NOMO-1 treated with dmso at 0.1 percent for 144 hours (cell line): ENCODE data around the gene RASGRP1.

Source experiments
- DNase-seq: peaks from one replicate; lab custom pipeline; 2025; ENCODE audit not compliant: unreplicated experiment; lab: John Stamatoyannopoulos, UW

The RASGRP1 gene

DNA sequence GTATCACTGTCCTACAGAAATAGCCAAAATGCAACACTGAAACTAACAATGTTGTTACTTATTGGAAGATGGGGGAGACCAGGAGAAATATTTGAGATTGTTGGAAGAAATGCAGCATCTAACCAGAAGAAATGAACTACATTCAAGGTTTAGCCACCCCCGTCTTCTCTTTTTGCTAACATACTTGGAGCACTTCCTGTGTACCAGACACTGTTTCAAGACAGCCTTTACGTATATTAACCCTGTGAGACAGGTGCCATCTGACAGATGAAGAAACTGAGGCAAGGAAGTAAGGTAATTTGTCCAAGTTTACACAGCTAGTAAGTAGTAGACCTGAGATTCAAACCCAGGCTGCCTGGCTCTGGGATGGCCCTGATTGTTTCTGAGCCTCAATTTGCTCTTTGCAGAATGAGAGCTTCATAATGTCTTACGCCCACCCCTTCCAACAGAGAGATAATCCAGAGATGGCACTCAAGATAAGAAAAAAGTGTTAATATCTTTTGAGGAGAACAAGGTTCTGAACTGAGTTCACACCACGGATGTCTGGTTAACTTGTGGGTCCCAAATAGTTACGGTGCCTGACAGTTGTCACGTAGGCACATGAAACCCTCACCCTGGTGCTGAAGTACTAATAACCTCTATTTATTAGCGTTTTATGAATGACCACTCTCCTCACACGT lies 26.1 kb downstream of the RASGRP1 start:
- DNase-seq: no peak

- DNase-seq: no peak
Measured at GRCh38 chr15:38536201-38536676, 28.4 kb downstream of the RASGRP1 start.

DNA sequence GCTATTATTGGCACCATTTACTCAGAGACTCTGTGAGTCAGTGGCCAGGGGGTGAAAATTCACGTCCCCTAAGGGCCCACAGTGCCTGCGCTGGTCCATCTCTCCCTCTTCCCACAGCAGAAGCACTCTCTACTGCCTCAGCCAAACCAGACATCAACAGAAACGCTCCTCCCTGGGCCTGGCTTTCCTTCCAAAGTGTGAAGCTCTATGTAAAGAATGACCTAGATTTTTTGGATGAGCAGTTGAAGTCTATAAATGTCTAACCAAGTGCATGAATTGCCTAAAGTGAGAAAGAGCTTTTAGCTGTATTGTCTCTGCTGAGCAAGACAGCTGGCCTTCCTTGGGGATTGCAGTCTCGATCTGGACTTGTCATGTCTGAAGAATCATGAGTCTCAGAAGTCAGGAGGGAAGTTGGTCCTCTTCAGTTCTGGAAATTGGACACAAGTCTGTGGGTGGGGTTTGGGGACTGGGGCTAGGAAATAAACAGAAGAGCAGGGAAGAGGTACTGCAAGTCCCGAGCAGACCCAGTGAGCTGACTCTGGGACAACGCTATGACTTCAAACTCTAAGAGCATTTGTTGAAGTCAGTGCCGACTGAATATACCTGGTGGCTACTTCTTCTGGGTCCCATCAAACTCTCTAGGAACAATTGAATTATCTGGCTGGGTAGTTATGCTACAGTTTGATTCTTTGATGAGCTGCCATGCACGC lies 29.0 kb downstream of the RASGRP1 start:
- no peak for DNase-seq

DNA sequence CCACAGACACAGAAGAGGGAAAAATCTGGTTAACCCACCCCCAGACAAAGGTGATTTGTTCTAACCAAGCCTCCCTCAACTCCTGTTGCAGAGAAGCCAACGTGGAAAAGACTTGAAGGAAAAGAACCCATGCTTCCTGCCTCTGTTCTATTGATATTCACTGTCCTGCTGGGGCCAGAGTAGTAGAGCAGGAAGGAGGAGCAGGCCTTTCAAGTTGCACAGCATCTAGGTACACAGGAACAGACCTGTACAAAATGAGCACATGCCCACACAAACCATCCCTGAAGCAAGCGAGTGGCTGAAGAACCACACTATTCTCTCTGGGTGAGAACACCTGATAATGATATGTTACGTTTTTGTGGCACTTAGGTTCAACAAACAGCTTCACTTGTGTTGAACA lies 29.9 kb downstream of the RASGRP1 start:
- DNase-seq: no peak

GRCh38 chr15:38533926-38534325 lies 30.7 kb downstream of the RASGRP1 start:
- no peak for DNase-seq

DNA sequence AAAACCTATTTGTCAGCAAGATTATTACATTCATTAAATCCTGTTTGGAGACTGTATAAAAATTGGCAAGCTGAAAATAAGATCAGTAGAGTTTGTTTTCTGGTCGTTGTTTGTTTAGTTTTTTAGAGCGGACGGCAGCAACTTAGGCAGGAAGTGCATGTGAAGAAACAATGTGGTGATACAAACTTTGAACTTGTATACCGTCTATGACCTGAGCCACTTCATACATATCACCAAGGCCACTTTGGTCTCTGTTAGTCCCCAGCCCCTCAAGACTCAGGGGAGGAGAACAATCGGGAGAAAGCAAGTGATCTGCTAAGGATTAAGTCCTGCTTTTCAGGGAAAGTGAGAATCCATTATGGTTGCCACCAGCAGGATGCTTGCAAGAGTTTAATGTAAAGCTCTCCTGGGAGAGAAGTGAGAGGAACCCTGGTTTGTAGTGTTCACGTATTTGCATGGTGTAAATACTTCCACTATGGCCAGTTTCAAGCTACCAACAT lies 31.1 kb downstream of the RASGRP1 start:
- no peak for DNase-seq

DNA sequence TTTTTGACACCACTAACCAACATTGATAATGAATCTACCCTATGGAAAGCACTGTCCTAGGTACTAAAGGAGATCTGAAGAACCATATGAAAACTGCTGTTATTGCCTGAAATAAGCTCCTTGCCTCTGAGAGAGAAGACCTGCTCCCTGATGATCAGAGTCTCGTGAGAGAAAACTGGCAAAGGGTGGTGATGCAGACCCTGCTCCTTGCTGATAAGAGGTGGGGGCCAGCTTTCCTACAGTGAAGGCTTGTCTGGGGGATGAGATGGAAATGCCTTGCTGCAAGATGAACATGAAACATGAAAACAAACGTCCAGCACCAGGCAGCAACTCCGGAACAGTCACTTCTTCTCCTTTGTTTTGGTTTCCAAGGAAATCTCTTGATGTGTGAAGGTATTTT lies 31.9 kb downstream of the RASGRP1 start:
- no peak for DNase-seq

DNA sequence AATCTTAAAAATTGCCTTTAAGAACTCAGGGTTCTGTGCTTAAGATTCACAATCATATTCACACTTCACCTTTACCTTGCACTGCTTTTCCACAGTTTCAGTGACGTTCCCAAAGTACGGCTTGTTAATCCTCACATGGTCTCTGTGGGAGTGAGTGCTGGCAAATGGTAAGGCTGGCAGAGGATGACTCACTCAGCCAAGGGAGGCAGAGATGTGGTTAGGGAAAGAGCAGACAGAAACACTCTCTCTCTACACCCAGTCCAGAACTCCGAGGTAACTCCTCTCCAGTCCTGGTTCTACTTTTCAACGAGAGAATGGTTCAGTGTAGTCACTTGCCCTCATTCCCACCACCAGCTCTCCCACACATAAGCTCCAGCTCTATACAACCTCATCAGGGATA lies 33.1 kb downstream of the RASGRP1 start:
- no peak for DNase-seq

GRCh38 chr15:38530113-38530512 lies 34.5 kb downstream of the RASGRP1 start:
- DNase-seq: no peak

GRCh38 chr15:38528294-38528693 lies 36.3 kb downstream of the RASGRP1 start:
- DNase-seq: no peak

- DNase-seq: no peak
Measured at GRCh38 chr15:38526158-38526557, 38.5 kb downstream of the RASGRP1 start.

DNA sequence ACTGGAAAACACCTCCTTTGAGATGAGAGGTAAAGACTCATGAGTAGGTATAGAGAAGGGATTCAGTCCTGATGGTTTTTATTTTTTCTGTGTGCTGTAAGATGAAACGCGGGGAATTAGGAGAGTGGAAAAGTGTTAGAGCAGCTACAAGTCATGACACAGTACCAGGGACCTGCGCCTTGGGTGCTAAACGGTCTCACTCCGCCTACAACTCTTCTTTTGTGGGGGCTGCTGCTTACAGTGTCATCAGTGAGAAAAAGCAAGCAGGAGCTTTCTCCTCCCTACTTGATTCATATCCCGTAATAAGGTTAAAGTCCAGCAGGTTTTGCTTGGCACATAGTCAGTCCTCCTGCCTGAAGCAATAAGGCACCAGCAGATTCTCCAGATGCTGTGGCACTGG lies 39.1 kb downstream of the RASGRP1 start:
- DNase-seq: no peak

DNA sequence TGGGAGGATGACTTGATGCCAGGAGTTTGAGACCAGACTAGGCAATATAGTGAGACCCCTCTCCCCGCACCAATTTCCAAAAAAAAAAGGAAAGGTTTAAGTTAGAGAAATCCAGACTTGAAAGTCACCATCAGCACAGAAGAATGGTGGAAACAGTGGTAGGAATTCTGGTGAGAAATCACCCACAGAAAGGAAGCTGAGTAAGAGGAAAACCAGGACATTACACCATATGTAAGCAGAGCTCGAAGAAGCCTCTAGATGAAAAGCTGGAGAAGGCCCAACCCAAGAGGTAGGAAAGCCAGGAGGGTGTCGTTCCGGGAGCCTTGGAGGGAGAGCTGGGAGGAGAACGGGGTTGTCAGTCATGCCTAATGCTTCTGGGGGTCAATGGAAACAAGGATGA lies 40.5 kb downstream of the RASGRP1 start:
- no peak for DNase-seq

- DNase-seq: no peak
Measured at GRCh38 chr15:38522922-38523321, 41.7 kb downstream of the RASGRP1 start.

DNA sequence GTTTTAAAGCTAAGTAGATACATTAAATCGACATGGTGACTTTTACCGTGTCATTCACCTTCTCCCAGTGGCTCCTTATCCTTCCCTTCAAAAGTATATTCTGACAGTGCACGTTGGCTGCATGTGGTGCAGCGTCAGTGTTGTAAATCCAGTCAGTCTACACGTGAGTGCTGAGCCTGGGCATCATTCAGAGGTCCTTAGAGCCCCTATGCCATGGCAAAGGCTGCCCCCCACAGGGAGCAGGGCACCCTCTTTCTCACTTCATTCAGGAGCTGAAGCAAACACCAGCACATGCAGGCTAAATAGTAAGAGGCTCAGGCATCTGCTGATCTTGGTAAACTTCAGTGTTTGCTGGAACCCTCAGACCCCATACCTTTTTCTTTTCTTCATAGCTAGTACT lies 43.3 kb downstream of the RASGRP1 start:
- DNase-seq: no peak

DNA sequence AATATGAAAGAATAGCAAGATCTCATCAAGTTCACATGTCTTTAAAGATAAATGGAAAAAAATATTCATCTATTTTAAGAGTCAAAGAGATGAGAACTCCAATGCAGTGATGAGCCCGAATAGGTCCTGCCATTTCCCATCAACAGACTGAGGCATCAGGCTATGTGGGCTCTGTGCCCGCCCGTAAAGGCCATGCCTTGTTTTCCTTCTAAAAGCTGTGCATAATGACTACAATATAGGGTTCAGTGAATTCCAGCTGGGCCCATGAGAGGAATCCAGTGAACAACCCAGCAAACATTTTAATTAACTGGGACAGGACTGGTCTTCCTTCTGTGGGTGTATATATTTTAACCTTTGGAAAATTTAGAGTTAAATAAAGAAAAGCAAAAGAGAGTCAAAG lies 44.6 kb downstream of the RASGRP1 start:
- DNase-seq: no peak

- no peak for DNase-seq
Measured at GRCh38 chr15:38518084-38518483, 46.5 kb downstream of the RASGRP1 start.

GRCh38 chr15:38517312-38517975 lies 47.2 kb downstream of the RASGRP1 start:
- no peak for DNase-seq

DNA sequence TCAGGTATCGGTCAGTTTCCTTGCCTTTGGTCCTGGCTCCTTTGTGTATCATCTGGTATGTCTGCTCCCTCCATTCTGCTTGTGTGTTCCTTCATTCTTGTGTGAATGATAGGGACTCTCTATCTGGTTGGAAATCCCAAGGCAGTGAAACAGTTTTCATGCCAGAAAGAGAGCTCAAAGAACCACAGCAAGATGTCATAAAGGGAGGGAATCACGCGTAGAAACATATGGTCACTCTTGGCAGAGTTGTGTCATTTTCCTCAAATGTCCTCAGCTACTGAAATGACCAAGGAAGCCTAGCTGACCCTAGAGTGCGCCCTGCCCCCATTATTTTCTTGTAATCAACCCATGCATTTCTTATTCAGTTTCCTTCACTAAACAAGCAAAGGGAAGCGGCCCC lies 48.0 kb downstream of the RASGRP1 start:
- no peak for DNase-seq

DNA sequence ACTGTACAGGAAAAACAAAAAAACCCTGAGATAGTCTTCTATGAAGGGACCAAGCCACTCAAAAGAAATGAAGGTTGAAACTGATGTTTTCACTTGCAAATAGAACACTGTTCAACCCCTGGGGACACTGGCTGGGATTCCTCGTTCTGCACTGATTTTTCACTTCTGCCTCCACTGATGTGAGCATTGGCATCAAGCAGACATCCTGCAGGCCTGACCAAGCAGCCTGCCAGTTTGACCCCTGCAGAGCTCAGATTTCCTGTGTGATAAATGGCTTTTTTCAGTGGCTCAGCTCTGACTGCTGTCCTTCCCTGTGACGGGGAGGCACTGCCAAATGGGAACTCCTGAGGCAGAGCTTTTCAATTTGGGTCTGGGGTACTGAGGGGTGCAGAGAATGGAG lies 50.0 kb downstream of the RASGRP1 start:
- DNase-seq: no peak

DNA sequence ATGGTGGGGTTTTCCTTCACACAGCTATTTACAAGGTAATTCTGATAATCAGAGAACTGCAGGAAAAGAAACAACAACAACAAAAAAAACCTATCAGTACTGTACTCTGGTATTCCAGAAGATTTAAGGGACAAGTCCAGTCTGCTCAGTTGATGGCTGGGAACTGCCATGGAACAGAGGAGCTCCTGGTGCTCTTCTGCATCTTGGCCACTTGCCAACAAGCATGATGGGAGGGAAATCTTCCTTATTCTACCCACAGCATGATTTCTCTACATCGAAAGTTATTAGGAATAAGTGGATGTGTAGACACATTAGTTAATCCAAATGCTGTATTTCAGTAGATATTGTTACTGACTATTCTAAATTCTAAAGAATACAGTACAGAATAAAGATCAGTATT lies 51.7 kb downstream of the RASGRP1 start:
- DNase-seq: no peak

- no peak for DNase-seq
Measured at GRCh38 chr15:38509152-38509551, 55.5 kb downstream of the RASGRP1 start.
